ENCODE measurements around the gene STIM1.

DNA sequence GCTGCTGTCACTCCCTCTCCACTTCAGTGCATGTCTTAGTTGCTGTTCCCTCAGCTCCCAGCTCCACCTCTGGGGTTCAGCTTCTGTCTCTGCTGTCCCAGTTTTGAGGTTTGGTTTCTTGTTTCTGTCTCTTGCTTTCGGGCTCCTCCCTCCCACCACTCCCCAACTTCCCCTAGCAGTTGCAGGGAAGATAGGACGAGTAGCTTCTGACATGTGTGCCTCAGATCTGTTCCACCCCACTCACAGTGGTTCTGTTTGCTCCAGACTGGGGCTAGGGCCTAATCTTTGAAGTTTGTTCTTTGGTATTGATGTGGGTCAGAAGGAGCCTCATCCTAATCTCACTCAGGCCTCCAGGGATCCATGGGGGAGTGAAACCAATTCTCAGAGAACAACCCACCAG is 236.6 kb downstream of the STIM1 start:
- TF ChIP-seq ZNF274 (IDR thresholded peaks at IDR 0.05; ENCODE audit: low read depth, low read length) (no peak), YY1 (IDR thresholded peaks at IDR 0.05; ENCODE audit: insufficient read depth, insufficient read length) (no peak)
